Measurements from ENCODE around the gene KIF19. TPM values are rescaled to one million over a fixed set of nuclear protein-coding genes. Genes with fewer than 3 reads are reported as not detected.

KIF19 gene
- total and polyA plus RNA-seq, 2 of the 8 experiments (the other 6 are each of a cell fraction or from before 2014, with no cell fraction given): 0.52 to 0.77 TPM

DNA sequence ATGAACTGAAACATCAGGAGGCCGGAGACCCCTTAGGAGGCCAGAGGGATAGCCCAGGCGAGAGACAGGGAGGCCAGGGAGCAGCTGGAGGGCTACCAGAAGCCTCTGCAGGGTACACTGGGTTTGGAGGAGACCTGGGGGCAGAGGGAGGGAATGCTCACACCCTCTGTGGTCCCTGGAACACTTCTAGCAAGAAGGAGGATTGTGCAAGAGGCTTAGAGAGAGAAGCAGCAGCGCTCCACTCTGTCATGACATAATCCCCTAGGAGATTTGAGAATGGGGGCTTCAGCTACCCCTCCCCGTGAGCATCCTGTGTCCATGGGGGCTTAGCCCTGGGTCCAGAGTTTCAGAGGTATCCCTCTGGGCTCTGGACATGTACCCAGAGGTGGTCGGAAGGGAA lies 57.1 kb downstream of the KIF19 start (continued):
- TF ChIP-seq GABPA (IDR thresholded peaks at IDR 0.05; ENCODE audit: borderline replicate concordance, insufficient read depth, low read length) (no peak), ATF2 (IDR thresholded peaks at IDR 0.05; ENCODE audit: low read length) (no peak), SIRT6 (IDR thresholded peaks at IDR 0.05; ENCODE audit: low read length) (no peak)
- TF ChIP-seq, protein P1, sequence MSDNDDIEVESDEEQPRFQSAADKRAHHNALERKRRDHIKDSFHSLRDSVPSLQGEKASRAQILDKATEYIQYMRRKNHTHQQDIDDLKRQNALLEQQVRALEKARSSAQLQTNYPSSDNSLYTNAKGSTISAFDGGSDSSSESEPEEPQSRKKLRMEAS (IDR thresholded peaks at IDR 0.05): no peak

All from H1 (cell line).